Mucosa of gallbladder (tissue), 1 donor: ENCODE measurements around the gene NMNAT2. TPM values are rescaled to one million over a fixed set of nuclear protein-coding genes. Genes with fewer than 3 reads are reported as not detected.

Experiments
- DNase-seq: peaks from one replicate; pipeline ENCODE4 v3.0.0-alpha.2; 2020; ENCODE audit warnings: low spot score
- total RNA-seq: library from RNA; stranded (reverse); gene quantifications from one replicate; pipeline ENCODE4 v1.2.1, GENCODE V29; 2021
- donor health status: DM: no; HTN: no; CAD: no.

NMNAT2 gene
- total RNA-seq, 1 donor from 2014 or later: 16.9 TPM

DNA sequence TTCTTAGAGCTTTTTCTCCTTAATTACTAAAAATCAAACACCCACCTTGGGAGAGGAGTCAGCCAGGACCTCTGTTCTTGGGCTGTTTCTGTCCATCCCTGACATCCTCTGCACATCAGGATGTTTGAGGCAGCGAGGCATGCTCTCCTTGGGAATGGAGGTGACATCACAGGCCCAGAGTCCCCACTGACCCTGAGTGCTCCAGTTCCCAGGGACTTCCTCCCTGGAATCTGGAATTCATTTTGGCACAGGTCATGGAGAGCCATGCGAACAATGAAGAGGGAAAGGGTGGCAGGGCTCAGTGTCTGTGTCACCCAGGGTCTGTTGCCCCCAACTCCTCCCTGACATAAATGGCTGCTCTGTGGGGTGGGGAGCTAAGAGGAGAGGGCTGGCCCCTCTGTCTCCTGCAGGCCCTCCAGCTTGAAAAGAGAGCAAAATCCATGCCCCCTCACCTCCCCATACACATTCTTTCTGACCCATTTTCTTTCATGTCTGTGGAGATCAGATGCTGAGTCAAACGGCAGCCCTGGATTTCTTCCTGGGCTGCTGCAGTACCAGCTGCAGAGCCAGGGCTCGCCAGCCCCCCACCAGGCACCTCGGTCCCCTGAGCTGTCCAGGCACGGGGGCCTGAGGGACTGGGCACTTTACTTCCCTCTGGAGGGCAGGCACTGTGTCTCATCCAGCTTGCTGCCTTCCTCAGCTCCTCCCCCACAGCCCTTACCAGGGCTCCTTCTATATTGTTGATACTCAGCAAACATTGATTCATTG is 102.0 kb downstream of the NMNAT2 start:
- no peak for DNase-seq

DNA sequence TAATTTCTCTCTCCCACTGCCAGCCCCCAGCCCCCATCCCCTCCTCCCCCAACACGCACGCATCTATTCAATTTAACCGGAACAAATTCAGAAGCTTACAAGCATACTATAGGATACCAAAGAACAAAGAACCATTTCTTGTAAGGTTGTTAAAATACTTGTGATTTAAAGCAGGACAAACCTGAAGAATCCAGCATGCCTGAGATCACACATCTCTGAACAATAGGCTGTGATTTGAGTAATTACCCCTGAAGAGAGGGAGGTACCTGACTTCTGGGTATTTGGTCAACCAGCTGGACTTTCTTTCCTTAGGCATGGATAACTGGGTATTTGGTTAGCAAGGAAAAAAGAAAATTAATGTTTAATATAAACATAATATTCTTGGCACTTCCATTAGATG is 105.1 kb downstream of the NMNAT2 start:
- no peak for DNase-seq

DNA sequence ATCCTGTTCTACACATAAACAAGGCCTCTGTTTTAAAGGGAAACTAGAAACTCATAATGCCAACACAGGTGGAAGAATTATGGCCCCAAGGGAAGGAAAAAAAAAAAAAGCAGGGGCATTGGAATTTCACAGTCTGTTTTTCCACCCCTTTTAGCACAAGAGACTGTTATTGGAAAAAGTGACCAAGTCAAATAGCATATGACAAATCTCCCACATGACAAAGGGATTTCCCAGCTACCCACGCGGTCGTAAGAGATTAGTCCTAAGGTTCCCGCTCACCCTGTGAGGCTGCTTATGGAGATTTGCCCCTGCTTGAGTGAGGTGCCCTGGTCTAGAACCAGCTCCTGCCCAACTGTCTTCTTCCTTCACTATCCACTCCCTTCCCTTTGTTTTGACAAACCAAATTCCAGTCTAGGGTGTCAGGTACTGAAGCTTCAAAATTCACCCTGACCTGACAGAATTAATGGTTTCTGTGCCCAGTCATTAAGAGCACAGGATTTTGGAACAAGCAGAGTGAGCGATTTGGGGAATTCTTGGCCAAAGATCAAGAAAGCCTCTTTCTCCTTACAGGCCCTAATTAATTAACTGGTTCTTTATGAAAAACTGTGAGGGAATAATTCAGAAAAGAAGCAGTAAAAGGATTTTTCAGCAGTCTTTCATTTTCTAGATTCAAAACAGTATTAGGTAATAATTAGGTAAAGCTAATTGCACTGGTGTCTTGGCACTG is 107.3 kb downstream of the NMNAT2 start:
- no peak for DNase-seq

DNA sequence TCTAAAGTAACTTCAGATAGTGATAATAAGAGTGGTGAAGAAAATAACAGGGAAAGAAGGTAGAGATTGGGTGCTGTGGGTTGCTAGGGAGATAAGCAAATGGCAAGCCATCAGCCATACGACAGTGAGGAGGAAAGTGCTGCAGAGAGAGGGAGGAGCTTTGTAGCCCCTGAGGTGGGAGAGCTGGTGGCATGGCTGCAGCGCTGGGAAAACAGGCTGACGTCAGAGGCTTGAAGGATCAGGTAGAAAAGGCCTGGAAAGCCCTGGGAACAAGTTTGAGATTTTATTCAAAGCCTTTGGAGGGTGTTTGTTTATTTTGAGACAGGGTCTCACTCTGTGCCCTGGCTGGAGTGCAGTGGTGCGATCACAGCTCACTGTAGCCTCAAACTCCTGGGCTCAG is 109.5 kb downstream of the NMNAT2 start:
- DNase-seq: no peak

DNA sequence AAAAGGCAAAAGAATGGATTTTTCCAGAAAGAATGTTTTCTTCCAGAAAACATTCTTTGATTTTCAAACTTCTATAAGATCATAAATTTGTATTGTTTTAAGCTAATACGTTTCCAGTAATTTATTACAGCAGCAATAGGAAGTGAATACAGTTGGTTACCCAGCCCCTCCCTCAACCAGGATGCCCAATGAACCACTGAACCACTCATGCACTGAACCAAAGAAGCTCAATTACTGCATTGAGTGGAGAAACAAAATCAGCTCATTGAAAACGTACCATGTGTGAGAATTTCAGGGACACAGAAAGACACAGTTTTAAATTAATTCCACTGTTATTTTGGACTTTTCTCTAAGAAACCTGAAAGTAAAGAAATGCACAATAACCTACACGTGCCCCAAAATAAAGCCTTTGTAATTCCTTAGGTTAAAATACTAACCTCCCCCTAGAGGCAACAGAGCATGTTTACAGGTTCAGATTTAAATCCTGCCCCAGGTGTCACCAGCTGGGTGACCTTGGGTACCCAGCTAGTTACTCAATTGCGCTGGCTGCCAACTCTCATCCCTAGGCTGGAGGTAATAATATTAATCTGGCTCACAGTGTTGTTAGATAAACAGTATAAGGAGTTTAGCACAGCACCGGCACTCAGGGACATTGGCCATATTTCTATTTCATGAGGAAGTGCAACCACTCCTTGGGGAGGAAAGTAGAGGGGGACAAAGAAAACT is 111.7 kb downstream of the NMNAT2 start:
- no peak for DNase-seq

DNA sequence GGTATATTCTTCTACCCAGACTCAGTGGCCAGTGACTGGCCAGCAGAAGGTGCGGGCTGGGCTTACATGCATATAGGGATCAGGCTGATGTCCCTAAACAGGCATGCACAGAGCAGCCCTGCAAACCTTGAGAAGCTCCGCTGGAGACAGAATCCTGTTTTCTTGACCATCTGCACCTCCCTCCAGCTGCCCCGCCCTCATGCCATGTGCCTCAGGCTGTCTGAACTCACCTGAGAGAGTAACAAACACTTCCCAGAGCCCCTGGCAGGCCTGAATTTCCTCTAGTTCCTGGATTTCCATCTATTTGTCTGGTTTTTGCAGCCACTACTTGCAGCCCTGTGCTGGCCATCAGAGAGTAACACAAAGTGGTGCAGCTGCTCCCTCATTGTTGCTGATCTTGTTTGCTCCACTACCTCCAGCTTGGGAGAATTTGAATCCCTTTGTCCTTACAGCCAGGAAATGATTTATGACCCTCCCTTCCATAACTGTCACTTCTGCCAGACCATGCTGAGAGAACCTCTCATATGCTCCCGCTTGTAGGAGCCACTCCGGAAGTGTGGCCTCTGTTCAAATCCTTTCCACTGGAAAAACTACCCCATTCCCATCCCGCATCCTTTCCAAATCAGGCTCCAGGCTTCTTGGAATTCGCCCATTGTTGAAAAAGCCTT is 113.6 kb downstream of the NMNAT2 start:
- no peak for DNase-seq

DNA sequence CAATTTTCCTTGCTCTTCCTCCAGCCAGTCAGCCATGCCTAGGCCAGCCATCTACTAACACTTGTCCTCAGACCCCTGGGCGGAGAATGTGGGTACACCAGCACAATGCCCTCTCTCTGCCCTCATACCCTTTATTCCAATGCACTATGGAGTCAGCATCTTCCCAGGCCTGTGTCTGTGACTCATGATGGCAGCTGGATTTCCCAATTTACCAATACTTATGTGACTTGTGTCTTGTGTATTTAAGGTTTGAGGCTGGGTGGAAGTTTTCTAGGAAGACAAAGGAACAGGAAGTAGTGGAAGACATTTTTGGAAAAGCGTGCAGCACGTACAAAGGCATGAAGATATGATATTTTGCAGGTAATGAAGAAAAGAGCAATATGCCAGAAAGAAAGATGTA is 114.3 kb downstream of the NMNAT2 start:
- DNase-seq: no peak

DNA sequence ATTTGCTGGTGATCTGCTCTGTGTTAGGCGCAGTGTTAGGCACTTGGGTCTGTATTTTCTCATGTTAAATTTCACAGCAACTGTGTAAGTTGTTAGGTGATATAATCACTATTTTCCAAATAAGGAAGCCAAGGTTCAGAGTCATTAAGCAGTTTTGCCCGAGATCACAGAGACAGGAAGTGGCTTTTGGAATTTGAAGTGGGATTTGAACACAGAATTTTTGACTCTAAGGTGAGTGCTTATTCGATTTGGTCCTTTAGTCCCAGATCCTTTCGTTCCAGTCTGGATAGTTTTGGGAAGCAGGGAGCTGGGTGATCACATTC is 114.9 kb downstream of the NMNAT2 start:
- no peak for DNase-seq

DNA sequence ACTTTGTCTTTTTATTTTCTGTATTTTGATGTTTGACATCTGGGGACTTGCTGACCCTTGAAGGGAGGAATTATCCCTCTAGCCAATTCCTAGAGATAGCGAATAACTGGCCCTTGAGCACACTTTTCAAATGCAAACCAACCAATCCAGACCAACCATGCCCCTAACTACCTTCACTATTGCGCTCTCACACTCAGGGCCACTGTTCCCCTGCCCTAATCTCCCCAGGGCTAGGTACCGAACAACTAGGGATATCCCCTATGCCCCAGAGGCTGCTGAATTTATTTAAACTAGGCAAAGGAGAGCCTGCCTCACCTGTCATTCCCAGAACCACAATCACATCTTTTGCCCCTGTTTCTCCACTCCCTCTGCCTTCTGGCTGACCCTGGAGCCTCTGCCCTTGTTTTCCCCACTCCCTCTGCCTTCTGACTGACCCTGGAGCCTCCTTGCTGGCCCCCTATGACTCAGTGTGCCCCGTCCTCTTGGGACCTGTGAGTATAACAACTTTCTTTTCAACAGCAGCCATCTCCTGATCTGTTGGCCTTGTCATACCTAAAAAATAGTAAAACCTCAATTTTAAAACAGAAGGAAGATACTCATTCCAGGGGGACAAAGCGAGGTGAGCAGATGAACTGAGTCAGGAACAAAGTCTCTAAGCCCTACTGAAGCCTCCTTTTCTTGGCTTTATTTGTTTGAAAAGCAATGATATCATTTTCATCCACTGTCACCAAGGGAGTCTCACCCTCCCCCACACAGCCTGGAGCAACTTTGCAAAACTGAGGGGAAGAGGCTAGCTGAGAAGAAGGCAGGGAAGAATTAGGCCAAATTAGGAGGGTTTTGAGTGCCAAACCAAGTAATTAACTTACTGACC is 115.5 kb downstream of the NMNAT2 start:
- DNase-seq: no peak

DNA sequence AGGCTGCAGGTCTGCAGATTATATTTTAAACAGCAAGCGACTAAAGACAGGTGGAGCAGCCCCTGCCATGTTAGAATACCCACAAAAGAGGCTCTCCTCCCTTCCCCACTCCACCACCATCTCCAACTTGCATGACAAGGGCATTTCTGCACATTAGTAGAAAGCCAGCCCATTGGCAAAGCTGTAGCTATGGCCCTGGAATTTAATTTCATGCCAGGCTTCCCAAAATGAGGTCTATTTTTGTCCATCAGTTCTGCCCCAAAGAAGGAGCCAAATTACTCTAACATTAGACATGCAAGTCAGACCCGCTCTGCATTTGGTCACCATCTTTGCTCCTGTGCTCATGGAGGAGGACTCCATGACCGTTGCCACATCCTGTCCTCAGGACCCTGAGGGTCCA is 116.9 kb downstream of the NMNAT2 start:
- DNase-seq: no peak

DNA sequence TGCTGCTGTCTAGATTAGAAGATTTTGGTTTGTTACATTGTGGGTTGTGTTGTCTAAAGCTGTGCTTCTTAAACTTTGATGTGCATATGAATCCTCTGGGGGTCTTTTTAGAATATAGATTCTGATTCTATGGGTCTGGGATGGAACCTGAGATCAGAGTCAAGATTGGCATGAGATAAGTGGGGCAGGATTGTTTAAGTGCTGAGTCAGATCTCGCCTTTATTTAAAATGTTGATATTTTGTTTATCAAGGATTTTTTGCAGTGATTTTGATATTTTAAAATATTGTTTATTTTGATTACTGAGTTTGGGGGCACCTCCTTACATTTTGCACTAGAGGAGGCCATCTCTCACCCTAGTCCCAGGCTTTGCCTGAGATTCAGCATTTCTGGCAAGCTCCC is 117.4 kb downstream of the NMNAT2 start:
- DNase-seq: no peak

DNA sequence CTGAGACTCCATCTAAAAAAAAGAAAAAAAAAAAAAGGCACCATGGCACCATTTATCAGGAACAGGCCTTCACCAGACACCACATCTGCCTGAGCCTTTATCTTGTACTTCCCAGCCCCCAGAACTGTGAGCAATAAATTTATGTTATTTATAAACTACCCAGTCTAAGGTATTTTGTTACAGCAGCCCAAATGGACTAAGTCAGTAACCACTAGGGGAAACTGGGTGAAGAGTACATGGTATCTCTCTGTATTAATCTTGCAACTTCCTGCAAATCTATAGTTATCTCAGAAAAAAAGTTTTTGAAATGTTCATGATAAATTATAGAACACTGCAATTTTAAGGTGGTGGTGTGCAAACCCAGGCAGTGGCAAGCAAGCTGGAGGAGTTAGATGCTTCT is 117.8 kb downstream of the NMNAT2 start:
- DNase-seq: no peak

DNA sequence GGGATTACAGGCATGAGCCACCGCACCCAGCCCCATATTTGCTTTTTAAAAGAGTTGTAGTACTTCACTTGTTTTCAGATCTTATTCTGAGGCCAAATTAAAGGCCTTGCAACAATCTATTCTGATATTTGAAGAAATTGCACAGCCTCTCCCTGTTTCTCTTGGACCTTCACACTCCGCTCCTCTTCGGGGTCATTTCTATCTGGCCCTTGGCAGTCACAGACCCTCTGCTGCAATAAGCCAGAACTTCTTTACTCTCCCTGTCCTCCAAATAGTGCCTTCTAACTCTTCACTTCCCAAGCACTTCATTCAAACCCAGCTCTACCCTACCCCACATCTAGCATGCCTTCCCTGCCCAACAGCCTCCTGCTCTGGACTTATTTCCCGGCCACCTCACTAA is 121.4 kb downstream of the NMNAT2 start:
- DNase-seq: no peak

DNA sequence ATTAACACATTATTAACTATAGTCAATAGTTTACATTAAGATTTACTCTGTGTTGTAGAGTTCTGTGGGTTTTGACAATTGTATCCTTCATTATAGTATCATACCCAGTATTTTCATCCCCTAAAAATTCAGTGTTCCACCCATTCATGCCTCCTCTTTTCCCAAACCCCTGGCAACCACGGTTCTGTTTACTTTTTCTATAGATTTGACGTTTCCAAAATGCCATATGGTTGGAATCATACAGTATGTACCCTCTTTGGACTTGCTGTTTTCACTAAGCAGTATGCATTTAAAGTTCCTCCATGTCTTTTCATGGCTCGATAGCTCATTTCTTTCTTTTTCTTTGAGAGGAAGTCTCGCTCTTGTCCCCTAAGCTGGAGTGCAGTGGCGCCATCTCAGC is 122.7 kb downstream of the NMNAT2 start:
- no peak for DNase-seq

DNA sequence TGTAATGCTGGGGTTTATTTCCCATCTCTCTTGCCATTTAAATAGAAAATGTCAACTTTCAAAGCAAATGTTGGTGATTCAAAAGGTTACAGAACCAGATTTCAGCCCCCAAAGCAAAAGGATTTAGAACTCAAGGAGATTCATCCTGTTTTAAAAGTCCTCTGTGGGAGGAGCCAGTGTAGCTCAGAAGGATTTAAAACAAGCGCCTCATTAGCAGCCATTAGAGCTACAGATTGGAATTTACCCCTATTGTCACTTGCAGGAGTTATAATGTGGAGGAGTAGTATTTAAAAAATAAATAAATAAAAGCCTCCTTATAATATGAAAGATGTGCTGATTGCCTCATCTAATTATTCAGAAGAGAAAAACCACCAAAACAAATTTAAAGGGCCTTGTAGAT is 124.3 kb downstream of the NMNAT2 start:
- no peak for DNase-seq

DNA sequence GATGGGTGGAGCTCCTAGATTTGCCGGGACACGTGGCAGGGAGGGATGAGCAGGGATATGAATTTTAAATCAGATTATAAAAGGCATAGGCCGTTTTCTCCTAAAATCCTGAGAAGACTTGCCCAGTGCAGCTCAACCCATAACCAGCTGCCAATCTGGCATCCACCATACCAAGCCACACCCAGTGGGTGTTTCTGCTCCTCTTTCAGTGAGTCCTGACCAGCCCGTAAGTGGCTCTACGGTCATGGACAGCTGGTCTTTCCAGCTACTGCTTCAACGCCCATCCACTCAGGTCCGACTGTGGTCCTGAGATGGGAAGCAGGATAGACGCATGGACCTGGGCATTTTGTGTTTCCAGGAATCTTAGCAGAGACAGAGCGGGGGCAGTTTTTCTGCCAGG is 124.9 kb downstream of the NMNAT2 start:
- no peak for DNase-seq

DNA sequence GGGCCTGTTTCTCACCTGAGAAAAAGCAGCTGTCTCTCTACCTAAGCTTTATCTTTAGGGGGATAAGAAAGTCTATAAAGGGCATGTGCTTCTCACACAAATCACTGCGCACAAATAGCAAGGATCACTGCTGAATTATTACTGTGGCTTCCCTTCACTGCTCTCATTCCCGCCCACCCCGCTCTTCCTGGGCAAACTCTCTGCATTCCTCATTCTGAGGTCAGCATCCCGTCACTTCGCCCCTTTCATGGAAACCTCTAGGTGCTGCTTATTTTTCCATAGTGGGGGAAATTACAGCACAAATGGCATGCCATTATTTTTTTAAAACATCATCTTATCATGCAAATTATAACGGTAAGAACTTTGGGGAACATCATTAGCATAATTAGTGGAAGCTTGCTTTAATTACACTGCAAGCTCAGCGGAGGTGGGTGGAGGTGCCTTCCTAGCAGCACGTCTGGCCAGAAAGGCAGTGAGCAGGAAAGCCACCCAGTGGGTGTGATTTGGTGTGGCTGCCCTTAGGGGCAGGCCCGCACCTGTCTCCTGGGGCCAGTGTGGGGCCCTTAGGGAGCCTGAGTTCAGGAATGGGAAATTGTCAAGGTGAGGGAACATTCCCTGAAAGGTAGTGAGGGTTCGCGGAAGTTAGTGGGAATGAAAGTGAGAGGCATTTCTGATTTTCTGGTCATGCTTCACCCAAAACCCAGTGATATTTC is 126.2 kb downstream of the NMNAT2 start:
- no peak for DNase-seq

DNA sequence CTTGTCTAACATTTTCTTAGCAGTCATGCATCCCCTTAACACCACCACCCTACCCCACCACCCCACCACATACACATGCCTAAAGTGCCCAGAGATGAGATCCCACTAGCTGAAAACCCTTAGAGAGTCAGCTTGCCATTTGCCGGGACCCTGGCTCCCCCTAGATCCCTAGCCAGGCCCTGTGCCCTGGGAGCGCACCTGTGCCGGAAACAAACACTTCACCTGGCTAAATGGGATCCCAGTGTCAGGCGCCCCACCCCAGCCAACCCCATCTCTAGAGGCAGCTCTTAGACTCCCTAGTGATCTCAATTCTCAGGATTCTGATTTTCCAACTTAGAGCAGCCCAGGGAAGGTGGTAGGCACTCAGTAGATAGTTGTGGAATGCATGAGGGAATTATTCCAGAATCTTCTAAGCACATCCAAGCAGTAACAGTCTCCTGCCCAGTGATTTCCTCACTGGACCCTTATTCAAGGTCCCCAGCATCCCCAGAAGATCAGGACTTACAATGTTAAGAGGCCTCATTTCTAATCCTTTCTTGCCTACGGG is 126.9 kb downstream of the NMNAT2 start:
- no peak for DNase-seq

DNA sequence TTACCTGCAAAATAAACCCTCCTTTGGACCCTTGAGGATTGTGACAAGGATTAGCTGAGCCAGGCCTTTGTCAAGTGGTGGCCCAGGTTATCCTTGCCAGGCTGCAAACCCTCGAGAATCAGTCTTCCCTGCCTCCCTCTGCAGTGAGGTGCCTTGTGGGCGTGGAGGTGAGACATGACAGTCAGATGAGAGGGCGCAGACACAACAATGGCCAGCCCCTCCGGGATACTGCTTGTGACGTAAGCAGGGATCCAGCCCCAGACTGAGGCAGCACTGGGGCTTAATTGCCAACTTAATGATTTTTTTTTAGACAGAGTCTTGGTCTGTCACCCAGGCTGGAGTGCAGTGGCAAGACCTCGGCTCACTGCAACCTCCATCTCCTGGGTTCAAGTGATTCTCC is 127.6 kb downstream of the NMNAT2 start:
- DNase-seq: no peak

DNA sequence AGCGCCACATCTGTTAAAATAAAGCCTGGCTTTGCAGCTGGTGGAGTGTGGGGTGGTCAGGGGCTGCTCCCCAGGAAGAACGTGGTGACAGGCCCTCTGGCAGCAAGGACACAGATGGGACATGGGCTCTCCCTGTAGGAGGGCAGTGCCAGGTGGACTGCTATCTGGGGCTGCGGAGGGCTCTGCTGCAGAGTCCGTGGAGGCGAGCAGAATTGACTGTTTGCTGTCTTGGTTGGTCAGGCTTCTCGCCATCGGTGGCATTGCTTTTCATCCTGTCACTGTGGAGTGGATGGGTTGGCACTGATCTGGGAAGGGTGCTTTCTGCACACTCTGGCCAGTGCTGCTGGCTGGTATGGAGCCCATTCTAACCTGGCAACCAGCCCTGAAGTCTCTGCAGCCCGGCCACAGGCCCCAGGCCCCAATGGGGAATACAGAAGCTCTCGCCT is 129.1 kb downstream of the NMNAT2 start:
- no peak for DNase-seq
